ENCODE results near the gene SCAF8. TPM values are rescaled to one million over a fixed set of nuclear protein-coding genes. Genes with fewer than 3 reads are reported as not detected.
A peak's percentile ranks its signal among the peaks of the same experiment; 100 is the strongest.

SCAF8 gene
- total and polyA plus RNA-seq, 7 experiments from 2014 or later = 12.4 to 69.2 (median 49.1) TPM

GRCh38 chr6:154696661-154697060 is 36.6 kb upstream of the SCAF8 start:
- Mint-ChIP-seq H3K27ac (no peak overlapping the region), H3K27me3 (peaks cover 0 to 5% (median 0%) of the 10 kb centered on the region in 5 donors), H3K4me3 (no peak overlapping the region), H3K9me3 (no peaks in the 10 kb centered on the region), H3K4me1 (no peaks in the 10 kb centered on the region), H3K36me3 (no peaks in the 10 kb centered on the region)
- DNase-seq = no peak
- intact Hi-C loops (cut with micrococcal nuclease) = no loop called here
- Histone ChIP-seq H3K27ac (ENCODE audit: low read depth, low read length) (no peak overlapping the region), H3K4me3 (ENCODE audit: low read length) (no peak overlapping the region), H3K36me3 (ENCODE audit: control insufficient read depth in 2 of 3, insufficient read depth in 3 of 3, low read length in 3 of 3) (no peaks in the 10 kb centered on the region), H3K9me3 (ENCODE audit: control insufficient read depth in 2 of 3, low read length in 3 of 3) (no peaks in the 10 kb centered on the region), H3K4me1 (ENCODE audit: control insufficient read depth in 2 of 2, insufficient read depth in 2 of 2, low read length in 2 of 2) (no peaks in the 10 kb centered on the region), H3K27me3 (ENCODE audit: control insufficient read depth in 2 of 2, insufficient read depth in 2 of 2, low read length in 2 of 2) (no peaks in the 10 kb centered on the region)
- CTCF ChIA-PET = interaction anchor here (0.7 kb wide), 1 partner anchor 109 kb away, joined by 3 read pairs; no protein-coding TSS in a partner anchor
- ATAC-seq = no peak
- POLR2A ChIA-PET = no interaction called here

- H3K9me3 ChIP-seq (ENCODE audit: control insufficient read depth in 2 of 3, low read length in 3 of 3) = no peaks in the 10 kb centered on the region
- no peak overlapping the region for H3K4me3 ChIP-seq (ENCODE audit: low read length)
- no peaks in the 10 kb centered on the region for H3K27me3 ChIP-seq (ENCODE audit: control insufficient read depth in 2 of 2, insufficient read depth in 2 of 2, low read length in 2 of 2)
- ATAC-seq (no peak), DNase-seq (no peak)
- ChIA-PET POLR2A (no interaction called here), CTCF (no interaction called here)
- H3K4me3 Mint-ChIP-seq = no peak overlapping the region
- peaks cover 4 to 22% (median 13%) of the 10 kb centered on the region in 5 donors for H3K27me3 Mint-ChIP-seq
- H3K36me3 Mint-ChIP-seq = no peaks in the 10 kb centered on the region
- H3K4me1 Mint-ChIP-seq = no peaks in the 10 kb centered on the region
- H3K9me3 Mint-ChIP-seq = no peaks in the 10 kb centered on the region
- no peak overlapping the region for H3K27ac ChIP-seq (ENCODE audit: low read depth, low read length)
- H3K36me3 ChIP-seq (ENCODE audit: control insufficient read depth in 2 of 3, insufficient read depth in 3 of 3, low read length in 3 of 3) = no peaks in the 10 kb centered on the region
- intact Hi-C loops (cut with micrococcal nuclease) = no loop called here
- no peaks in the 10 kb centered on the region for H3K4me1 ChIP-seq (ENCODE audit: control insufficient read depth in 2 of 2, insufficient read depth in 2 of 2, low read length in 2 of 2)
- H3K27ac Mint-ChIP-seq = no peak overlapping the region
These were observed 30.1 kb upstream of the SCAF8 start for GRCh38 chr6:154703124-154703523.

- Mint-ChIP-seq H3K27me3 (peaks cover 4 to 26% (median 13%) of the 10 kb centered on the region in 5 donors), H3K4me3 (no peak overlapping the region), H3K36me3 (no peaks in the 10 kb centered on the region), H3K4me1 (no peaks in the 10 kb centered on the region), H3K9me3 (no peaks in the 10 kb centered on the region), H3K27ac (no peak overlapping the region)
- Histone ChIP-seq H3K4me3 (ENCODE audit: low read length) (no peak overlapping the region), H3K27me3 (ENCODE audit: control insufficient read depth in 2 of 2, insufficient read depth in 2 of 2, low read length in 2 of 2) (no peaks in the 10 kb centered on the region), H3K4me1 (ENCODE audit: control insufficient read depth in 2 of 2, insufficient read depth in 2 of 2, low read length in 2 of 2) (no peaks in the 10 kb centered on the region), H3K27ac (ENCODE audit: low read depth, low read length) (no peak overlapping the region), H3K9me3 (ENCODE audit: control insufficient read depth in 2 of 3, low read length in 3 of 3) (no peaks in the 10 kb centered on the region), H3K36me3 (ENCODE audit: control insufficient read depth in 2 of 3, insufficient read depth in 3 of 3, low read length in 3 of 3) (no peaks in the 10 kb centered on the region)
- ATAC-seq (no peak), DNase-seq (peak in 3 of 9 donors; percentile 5 to 13 (median 7))
- ChIA-PET POLR2A (no interaction called here), CTCF (interaction anchor here (1.0 to 1.7 kb wide), 2 partner anchors 98 to 101 kb away, joined by 3 to 8 read pairs; no protein-coding TSS in a partner anchor)
- intact Hi-C loops (cut with micrococcal nuclease) = loop anchor here in 1 of 2 donors (1.0 kb wide), 2 partner anchors 30 to 100 kb away; no protein-coding TSS in a partner anchor
These were observed 27.6 kb upstream of the SCAF8 start for GRCh38 chr6:154705471-154706113.

GRCh38 chr6:154706389-154706788 is 26.8 kb upstream of the SCAF8 start:
- H3K27ac Mint-ChIP-seq = no peak overlapping the region
- intact Hi-C loops (cut with micrococcal nuclease) = no loop called here
- no peak overlapping the region for H3K27ac ChIP-seq (ENCODE audit: low read depth, low read length)
- no peaks in the 10 kb centered on the region for H3K9me3 ChIP-seq (ENCODE audit: control insufficient read depth in 2 of 3, low read length in 3 of 3)
- no peaks in the 10 kb centered on the region for H3K4me1 Mint-ChIP-seq
- H3K36me3 ChIP-seq (ENCODE audit: control insufficient read depth in 2 of 3, insufficient read depth in 3 of 3, low read length in 3 of 3) = no peaks in the 10 kb centered on the region
- no peak overlapping the region for H3K4me3 Mint-ChIP-seq
- H3K27me3 ChIP-seq (ENCODE audit: control insufficient read depth in 2 of 2, insufficient read depth in 2 of 2, low read length in 2 of 2) = no peaks in the 10 kb centered on the region
- ChIA-PET CTCF (interaction anchor here (1.6 to 1.7 kb wide), 2 partner anchors 31 to 97 kb away, joined by 4 to 8 read pairs; no protein-coding TSS in a partner anchor), POLR2A (no interaction called here)
- ATAC-seq (no peak), DNase-seq (no peak)
- peaks cover 4 to 26% (median 11%) of the 10 kb centered on the region in 5 donors for H3K27me3 Mint-ChIP-seq
- H3K4me3 ChIP-seq (ENCODE audit: low read length) = no peak overlapping the region
- no peaks in the 10 kb centered on the region for H3K9me3 Mint-ChIP-seq
- no peaks in the 10 kb centered on the region for H3K4me1 ChIP-seq (ENCODE audit: control insufficient read depth in 2 of 2, insufficient read depth in 2 of 2, low read length in 2 of 2)
- no peaks in the 10 kb centered on the region for H3K36me3 Mint-ChIP-seq

- POLR2A ChIA-PET = no interaction called here
- peaks cover 0 to 4% (median 0%) of the 10 kb centered on the region in 5 donors for H3K36me3 Mint-ChIP-seq
- Histone ChIP-seq H3K27ac (ENCODE audit: low read depth, low read length) (no peak overlapping the region), H3K4me1 (ENCODE audit: control insufficient read depth in 2 of 2, insufficient read depth in 2 of 2, low read length in 2 of 2) (no peaks in the 10 kb centered on the region), H3K9me3 (ENCODE audit: control insufficient read depth in 2 of 3, low read length in 3 of 3) (no peaks in the 10 kb centered on the region), H3K27me3 (ENCODE audit: control insufficient read depth in 2 of 2, insufficient read depth in 2 of 2, low read length in 2 of 2) (no peaks in the 10 kb centered on the region), H3K4me3 (ENCODE audit: low read length) (no peak overlapping the region), H3K36me3 (ENCODE audit: control insufficient read depth in 2 of 3, insufficient read depth in 3 of 3, low read length in 3 of 3) (no peaks in the 10 kb centered on the region)
- DNase-seq (no peak), ATAC-seq (no peak)
- H3K27me3 Mint-ChIP-seq = peaks cover 0 to 20% (median 6%) of the 10 kb centered on the region in 5 donors
- no peak overlapping the region for H3K27ac Mint-ChIP-seq
- H3K4me3 Mint-ChIP-seq = no peak overlapping the region
- intact Hi-C loops (cut with micrococcal nuclease) = no loop called here
- CTCF ChIA-PET = no interaction called here
- no peaks in the 10 kb centered on the region for H3K9me3 Mint-ChIP-seq
- H3K4me1 Mint-ChIP-seq = no peaks in the 10 kb centered on the region
These were observed 23.6 kb upstream of the SCAF8 start for GRCh38 chr6:154709621-154710020.

- no peak overlapping the region for H3K4me3 Mint-ChIP-seq
- Histone ChIP-seq H3K4me1 (ENCODE audit: control insufficient read depth in 2 of 2, insufficient read depth in 2 of 2, low read length in 2 of 2) (no peaks in the 10 kb centered on the region), H3K9me3 (ENCODE audit: control insufficient read depth in 2 of 3, low read length in 3 of 3) (no peaks in the 10 kb centered on the region), H3K4me3 (ENCODE audit: low read length) (no peak overlapping the region), H3K27ac (ENCODE audit: low read depth, low read length) (no peak overlapping the region), H3K27me3 (ENCODE audit: control insufficient read depth in 2 of 2, insufficient read depth in 2 of 2, low read length in 2 of 2) (no peaks in the 10 kb centered on the region), H3K36me3 (ENCODE audit: control insufficient read depth in 2 of 3, insufficient read depth in 3 of 3, low read length in 3 of 3) (no peaks in the 10 kb centered on the region)
- H3K27me3 Mint-ChIP-seq = peaks cover 0 to 20% (median 6%) of the 10 kb centered on the region in 5 donors
- intact Hi-C loops (cut with micrococcal nuclease) = no loop called here
- POLR2A ChIA-PET = no interaction called here
- CTCF ChIA-PET = no interaction called here
- ATAC-seq = no peak
- no peaks in the 10 kb centered on the region for H3K9me3 Mint-ChIP-seq
- no peak for DNase-seq
- peaks cover 0 to 4% (median 0%) of the 10 kb centered on the region in 5 donors for H3K36me3 Mint-ChIP-seq
- no peak overlapping the region for H3K27ac Mint-ChIP-seq
- H3K4me1 Mint-ChIP-seq = peaks cover 0 to 3% (median 0%) of the 10 kb centered on the region in 7 donors
These were observed 22.5 kb upstream of the SCAF8 start for GRCh38 chr6:154710689-154711088.

- Mint-ChIP-seq H3K27ac (no peak overlapping the region), H3K27me3 (peaks cover 0 to 7% (median 3%) of the 10 kb centered on the region in 5 donors), H3K9me3 (peaks cover 0 to 18% (median 7%) of the 10 kb centered on the region in 11 donors), H3K4me3 (no peak overlapping the region), H3K4me1 (peaks cover 0 to 3% (median 0%) of the 10 kb centered on the region in 7 donors), H3K36me3 (peaks cover 0 to 6% (median 4%) of the 10 kb centered on the region in 5 donors)
- Histone ChIP-seq H3K4me3 (ENCODE audit: low read length) (no peak overlapping the region), H3K27ac (ENCODE audit: low read depth, low read length) (no peak overlapping the region), H3K27me3 (ENCODE audit: control insufficient read depth in 2 of 2, insufficient read depth in 2 of 2, low read length in 2 of 2) (no peaks in the 10 kb centered on the region), H3K36me3 (ENCODE audit: control insufficient read depth in 2 of 3, insufficient read depth in 3 of 3, low read length in 3 of 3) (no peaks in the 10 kb centered on the region), H3K4me1 (ENCODE audit: control insufficient read depth in 2 of 2, insufficient read depth in 2 of 2, low read length in 2 of 2) (no peaks in the 10 kb centered on the region), H3K9me3 (ENCODE audit: control insufficient read depth in 2 of 3, low read length in 3 of 3) (no peaks in the 10 kb centered on the region)
- ChIA-PET POLR2A (no interaction called here), CTCF (interaction anchor here (0.7 kb wide), 1 partner anchor 116 kb away, joined by 4 read pairs; no protein-coding TSS in a partner anchor)
- intact Hi-C loops (cut with micrococcal nuclease) = no loop called here
- DNase-seq (no peak), ATAC-seq (no peak)
These were observed 17.8 kb upstream of the SCAF8 start for GRCh38 chr6:154715446-154715845.

All from naive thymus-derived CD4-positive, alpha-beta T cell (primary cell).